HG03457 (cell line): Measurements from ENCODE around the gene CCDC81.

Source experiments
- ATAC-seq: cut with Tn5 transposase; IDR thresholded peaks from one replicate; pipeline ENCODE4 v1.9.1; 2021; ENCODE audit warnings: moderate number of reproducible peaks; ENCODE audit not compliant: unreplicated experiment

The CCDC81 gene

DNA sequence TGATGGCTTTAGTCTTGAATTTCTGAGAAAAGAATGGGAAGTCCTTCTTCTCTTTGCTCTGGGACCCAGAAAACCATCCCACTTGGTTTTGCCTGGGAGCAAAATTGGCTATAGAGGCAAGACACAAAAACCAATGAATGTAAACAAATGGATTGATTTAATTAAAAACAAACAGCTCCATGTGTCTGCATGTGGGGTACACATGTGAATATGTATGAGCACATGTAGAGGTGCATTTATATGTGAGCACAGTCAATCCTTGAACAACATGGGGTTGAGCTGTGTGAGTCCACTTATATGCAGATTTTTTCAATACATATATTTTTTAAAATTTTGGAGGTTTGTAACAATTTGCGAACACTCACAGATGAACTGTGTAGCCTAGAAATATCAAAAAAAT is 87.2 kb downstream of the CCDC81 start:
- no peak for ATAC-seq

DNA sequence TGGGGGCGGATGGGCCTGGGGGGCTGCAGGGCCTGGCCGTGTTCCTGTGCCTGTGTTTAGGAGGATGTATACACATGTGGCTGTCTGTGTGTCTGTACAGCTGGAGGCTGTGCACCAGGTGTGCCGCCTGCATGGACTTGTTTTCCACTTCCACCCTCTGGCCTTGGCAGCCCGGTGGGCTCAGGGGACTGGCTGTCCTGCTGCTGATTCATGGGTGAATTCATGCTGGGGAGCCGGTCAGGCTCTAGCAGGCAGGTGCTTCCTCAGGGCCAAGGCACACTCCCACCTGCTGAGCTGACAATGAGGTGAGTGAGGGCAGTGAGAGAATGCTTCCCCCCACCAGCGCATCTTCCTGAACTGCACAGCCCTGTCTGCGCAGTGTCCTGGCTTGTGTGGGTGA is 88.4 kb downstream of the CCDC81 start:
- ATAC-seq, result no peak

- ATAC-seq, result no peak
These were observed 89.3 kb downstream of the CCDC81 start for GRCh38 chr11:86463955-86464354.

DNA sequence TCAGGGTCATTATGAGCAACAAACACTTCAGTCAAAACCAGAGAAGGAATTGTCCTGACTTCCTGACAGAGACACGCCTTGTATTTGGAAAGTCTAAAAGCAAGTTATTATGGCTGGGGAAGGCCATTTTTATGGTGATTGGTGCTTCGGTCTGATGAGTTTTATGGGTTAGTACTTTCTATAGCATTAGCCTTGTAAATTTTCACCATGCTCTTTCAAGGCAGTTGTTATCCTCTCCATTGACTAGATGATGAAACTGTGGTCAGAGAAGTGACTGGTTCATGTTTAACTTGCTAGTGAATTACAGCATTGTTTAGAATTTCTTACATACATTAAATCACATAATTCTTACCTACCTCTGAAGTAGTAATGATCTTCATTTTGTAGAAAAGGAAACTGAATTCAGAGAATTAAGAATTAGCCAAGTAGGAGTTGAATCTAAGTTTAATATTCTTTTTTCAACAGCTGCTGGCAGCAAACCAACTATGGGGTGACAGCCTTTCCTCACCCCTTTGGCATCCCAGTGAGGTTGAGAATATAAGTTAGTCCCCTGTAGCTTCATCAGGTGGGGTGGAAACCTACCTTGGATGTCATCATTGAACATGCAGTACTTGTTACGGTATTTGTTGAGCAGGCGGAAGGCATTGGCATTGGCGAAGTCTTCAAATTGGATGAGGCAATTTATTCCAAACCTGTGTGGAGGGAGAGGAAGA is 90.0 kb downstream of the CCDC81 start:
- ATAC-seq, result no peak

DNA sequence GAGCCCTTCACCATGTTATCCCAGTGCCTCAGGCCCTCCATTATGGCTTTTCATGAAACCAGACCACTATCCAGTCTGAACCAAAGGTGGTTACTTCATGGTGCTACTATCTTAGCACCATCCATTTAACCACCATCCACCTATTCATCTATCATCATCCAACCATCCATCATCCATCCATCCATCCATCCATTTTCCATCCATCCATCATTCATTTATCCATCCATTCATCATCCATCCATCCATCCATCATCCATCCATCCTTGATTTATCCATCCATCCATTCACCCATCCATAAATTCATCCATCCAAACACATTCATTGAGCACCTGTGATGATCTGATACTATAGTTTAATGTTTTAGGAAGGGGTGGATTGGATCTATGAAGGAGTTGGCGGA is 93.5 kb downstream of the CCDC81 start:
- ATAC-seq, result no peak

GRCh38 chr11:86469491-86470388 is 95.1 kb downstream of the CCDC81 start:
- no peak for ATAC-seq
